Measurements from ENCODE around the gene DNAH10. TPM values are rescaled to one million over a fixed set of nuclear protein-coding genes. Genes with fewer than 3 reads are reported as not detected.

Gene DNAH10
- polyA plus RNA-seq, 2 of the 4 experiments (the other 2 are of a cell fraction): 0.14 to 0.39 TPM

DNA sequence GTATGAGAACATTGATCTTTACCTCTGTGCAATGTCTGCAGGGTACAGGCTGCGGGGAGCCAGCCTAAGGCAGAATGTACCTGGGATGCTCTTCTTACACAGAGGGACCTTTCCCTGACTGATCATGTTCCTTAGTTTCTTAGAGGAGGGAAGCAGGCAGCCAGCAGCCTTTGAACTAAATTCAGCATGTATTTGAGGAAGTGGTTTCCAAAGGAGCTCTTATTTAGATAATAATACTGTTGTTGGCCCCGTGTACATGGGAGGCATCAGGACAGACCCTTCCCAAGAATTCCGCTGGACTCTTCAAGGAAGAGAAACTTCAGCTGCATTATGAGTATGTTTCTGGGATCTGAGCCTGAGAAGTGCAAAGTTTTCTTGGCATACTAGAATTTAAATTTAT is 111.7 kb downstream of the DNAH10 start:
- CTCF ChIA-PET: interaction anchor here (1.5 kb wide), 1 partner anchor 27 kb away, joined by 3 read pairs; no protein-coding TSS in a partner anchor
- no peak for FAIRE-seq
- H3K9me3 ChIP-seq: 0 out of 3 replicates have a peak, but pooled peaks cover 2% of the 10 kb centered on the region
- 21% methylated on average over 3 of the region's 3 CpGs for WGBS (ENCODE audit: missing lambda C conversion rate)
- no peak for ATAC-seq
- no peak overlapping the region for H3K27ac ChIP-seq
- no peak for DNase-seq (ENCODE audit: low read depth in 1 of 2, low spot score in 1 of 2)
- TF ChIP-seq, protein P1, sequence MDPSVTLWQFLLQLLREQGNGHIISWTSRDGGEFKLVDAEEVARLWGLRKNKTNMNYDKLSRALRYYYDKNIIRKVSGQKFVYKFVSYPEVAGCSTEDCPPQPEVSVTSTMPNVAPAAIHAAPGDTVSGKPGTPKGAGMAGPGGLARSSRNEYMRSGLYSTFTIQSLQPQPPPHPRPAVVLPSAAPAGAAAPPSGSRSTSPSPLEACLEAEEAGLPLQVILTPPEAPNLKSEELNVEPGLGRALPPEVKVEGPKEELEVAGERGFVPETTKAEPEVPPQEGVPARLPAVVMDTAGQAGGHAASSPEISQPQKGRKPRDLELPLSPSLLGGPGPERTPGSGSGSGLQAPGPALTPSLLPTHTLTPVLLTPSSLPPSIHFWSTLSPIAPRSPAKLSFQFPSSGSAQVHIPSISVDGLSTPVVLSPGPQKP (IDR thresholded peaks at IDR 0.05; ENCODE audit: low read depth, low read length): no peak
- TF ChIP-seq HOXB5 (CRISPR knock-in tag; IDR thresholded peaks at IDR 0.05): no peak
- no peak for TF ChIP-seq RFX5 (IDR thresholded peaks at IDR 0.05)
- no peak for TF ChIP-seq MAFK (IDR thresholded peaks at IDR 0.05; ENCODE audit: partially characterized antibody)
- no peak for TF ChIP-seq POLR2A (IDR thresholded peaks at IDR 0.05; ENCODE audit: low read length)
- TF ChIP-seq, protein P2, sequence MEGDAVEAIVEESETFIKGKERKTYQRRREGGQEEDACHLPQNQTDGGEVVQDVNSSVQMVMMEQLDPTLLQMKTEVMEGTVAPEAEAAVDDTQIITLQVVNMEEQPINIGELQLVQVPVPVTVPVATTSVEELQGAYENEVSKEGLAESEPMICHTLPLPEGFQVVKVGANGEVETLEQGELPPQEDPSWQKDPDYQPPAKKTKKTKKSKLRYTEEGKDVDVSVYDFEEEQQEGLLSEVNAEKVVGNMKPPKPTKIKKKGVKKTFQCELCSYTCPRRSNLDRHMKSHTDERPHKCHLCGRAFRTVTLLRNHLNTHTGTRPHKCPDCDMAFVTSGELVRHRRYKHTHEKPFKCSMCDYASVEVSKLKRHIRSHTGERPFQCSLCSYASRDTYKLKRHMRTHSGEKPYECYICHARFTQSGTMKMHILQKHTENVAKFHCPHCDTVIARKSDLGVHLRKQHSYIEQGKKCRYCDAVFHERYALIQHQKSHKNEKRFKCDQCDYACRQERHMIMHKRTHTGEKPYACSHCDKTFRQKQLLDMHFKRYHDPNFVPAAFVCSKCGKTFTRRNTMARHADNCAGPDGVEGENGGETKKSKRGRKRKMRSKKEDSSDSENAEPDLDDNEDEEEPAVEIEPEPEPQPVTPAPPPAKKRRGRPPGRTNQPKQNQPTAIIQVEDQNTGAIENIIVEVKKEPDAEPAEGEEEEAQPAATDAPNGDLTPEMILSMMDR (IDR thresholded peaks at IDR 0.05): no peak
- H3K4me3 ChIP-seq: no peak overlapping the region
- no peak overlapping the region for H3K4me2 ChIP-seq
- no peaks in the 10 kb centered on the region for H3K4me1 ChIP-seq
- POLR2A ChIA-PET: no interaction called here

DNA sequence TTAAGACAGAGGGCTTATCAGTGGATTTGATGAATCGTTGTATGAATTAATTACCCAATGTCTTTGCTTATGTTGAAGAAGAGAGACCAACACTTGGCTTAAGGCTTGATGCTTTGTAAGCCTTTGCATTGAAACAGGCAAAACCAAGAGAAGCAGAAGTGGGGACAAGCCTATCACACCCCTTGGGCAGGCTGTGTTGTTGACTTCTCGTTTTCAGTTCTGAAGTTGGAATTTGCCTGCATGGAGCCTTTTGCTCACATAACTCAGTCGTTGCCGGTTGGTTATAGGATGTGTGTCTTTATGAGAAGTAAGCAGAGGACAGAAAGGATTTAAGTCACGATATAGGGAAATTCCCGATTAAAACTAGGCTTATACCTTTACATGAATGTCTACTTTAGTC is 115.9 kb downstream of the DNAH10 start:
- no peaks in the 10 kb centered on the region for H3K9me3 ChIP-seq
- ATAC-seq: no peak
- no peak overlapping the region for H3K4me3 ChIP-seq
- CTCF ChIA-PET: interaction anchor here (1.0 to 2.6 kb wide), 3 partner anchors 27 to 902 kb away, joined by 3 to 8 read pairs (median 3); no protein-coding TSS in a partner anchor
- peak; percentile 23 for FAIRE-seq
- H3K4me1 ChIP-seq: no peaks in the 10 kb centered on the region
- DNase-seq (ENCODE audit: low read depth in 1 of 2, low spot score in 1 of 2): no peak
- 46% methylated on average over 6 of the region's 6 CpGs for WGBS (ENCODE audit: missing lambda C conversion rate)
- TF ChIP-seq, protein P3, sequence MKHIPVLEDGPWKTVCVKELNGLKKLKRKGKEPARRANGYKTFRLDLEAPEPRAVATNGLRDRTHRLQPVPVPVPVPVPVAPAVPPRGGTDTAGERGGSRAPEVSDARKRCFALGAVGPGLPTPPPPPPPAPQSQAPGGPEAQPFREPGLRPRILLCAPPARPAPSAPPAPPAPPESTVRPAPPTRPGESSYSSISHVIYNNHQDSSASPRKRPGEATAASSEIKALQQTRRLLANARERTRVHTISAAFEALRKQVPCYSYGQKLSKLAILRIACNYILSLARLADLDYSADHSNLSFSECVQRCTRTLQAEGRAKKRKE (CRISPR knock-in tag; IDR thresholded peaks at IDR 0.05; ENCODE audit: low read depth): no peak
- TF ChIP-seq HOXA7 (CRISPR knock-in tag; IDR thresholded peaks at IDR 0.05): no peak
- TF ChIP-seq CBX8 (IDR thresholded peaks at IDR 0.05): no peak
- no peak for TF ChIP-seq ZFP36 (IDR thresholded peaks at IDR 0.05; ENCODE audit: borderline replicate concordance, partially characterized antibody)
- no peak for TF ChIP-seq RARB (CRISPR knock-in tag; IDR thresholded peaks at IDR 0.05)
- no peak for TF ChIP-seq BHLHE40 (IDR thresholded peaks at IDR 0.05; ENCODE audit: low read depth, low read length)
- TF ChIP-seq, protein P4, sequence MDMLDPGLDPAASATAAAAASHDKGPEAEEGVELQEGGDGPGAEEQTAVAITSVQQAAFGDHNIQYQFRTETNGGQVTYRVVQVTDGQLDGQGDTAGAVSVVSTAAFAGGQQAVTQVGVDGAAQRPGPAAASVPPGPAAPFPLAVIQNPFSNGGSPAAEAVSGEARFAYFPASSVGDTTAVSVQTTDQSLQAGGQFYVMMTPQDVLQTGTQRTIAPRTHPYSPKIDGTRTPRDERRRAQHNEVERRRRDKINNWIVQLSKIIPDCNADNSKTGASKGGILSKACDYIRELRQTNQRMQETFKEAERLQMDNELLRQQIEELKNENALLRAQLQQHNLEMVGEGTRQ (IDR thresholded peaks at IDR 0.05): no peak
- no peak overlapping the region for H3K4me2 ChIP-seq
- POLR2A ChIA-PET: no interaction called here
- H3K27ac ChIP-seq: no peak overlapping the region

DNA sequence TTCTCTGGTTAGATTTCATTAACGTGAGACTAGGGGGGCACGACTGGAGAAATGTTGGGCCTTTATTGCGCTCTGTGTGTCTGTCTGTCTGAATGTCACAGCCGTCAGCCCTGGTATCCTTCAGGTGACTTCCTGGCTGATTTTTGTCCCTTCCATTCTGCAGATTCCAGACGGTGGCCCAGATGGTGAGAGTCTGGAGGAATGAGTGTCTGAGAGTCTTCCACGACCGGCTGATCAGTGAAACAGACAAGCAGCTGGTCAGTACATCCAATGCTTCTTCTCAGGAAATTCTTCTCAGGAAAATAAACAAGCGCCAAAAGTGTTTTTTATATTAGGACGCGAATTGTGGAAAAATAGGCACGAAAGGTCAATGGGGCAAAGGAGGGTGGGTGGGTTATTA is 117.0 kb downstream of the DNAH10 start:
- 41% methylated on average over 11 of the region's 11 CpGs for WGBS (ENCODE audit: missing lambda C conversion rate)
- no peak for DNase-seq (ENCODE audit: low read depth in 1 of 2, low spot score in 1 of 2)
- Histone ChIP-seq H3K4me3 (no peak overlapping the region), H3K9me3 (peaks cover under 1% of the 10 kb centered on the region; the same call in 2 of the 3 replicates), H3K4me1 (no peaks in the 10 kb centered on the region), H3K4me2 (no peak overlapping the region), H3K27ac (no peak overlapping the region)
- no peak for FAIRE-seq
- ChIA-PET POLR2A (no interaction called here), CTCF (interaction anchor here (0.8 to 1.0 kb wide), 3 partner anchors 27 to 901 kb away, joined by 3 to 5 read pairs (median 3); no protein-coding TSS in a partner anchor)
- TF ChIP-seq SREBF2 (IDR thresholded peaks at IDR 0.05) (no peak), PHF8 (IDR thresholded peaks at IDR 0.05; ENCODE audit: borderline replicate concordance, low read depth) (no peak), ZC3H11A (IDR thresholded peaks at IDR 0.05) (no peak), NPAS2 (CRISPR knock-in tag; IDR thresholded peaks at IDR 0.05; ENCODE audit: borderline replicate concordance) (no peak), MYC (IDR thresholded peaks at IDR 0.05; ENCODE audit: borderline replicate concordance, low read length) (no peak), RFX5 (IDR thresholded peaks at IDR 0.05) (no peak), KDM1A (IDR thresholded peaks at IDR 0.05; ENCODE audit: low read depth) (no peak), POLR2AphosphoS2 (conservative IDR thresholded peaks at IDR 0.05; ENCODE audit: low read length) (no peak), CBX8 (IDR thresholded peaks at IDR 0.05) (no peak), BHLHE40 (IDR thresholded peaks at IDR 0.05; ENCODE audit: low read depth, low read length) (no peak)
- TF ChIP-seq, protein P1 (IDR thresholded peaks at IDR 0.05; ENCODE audit: low read depth, low read length): no peak
- TF ChIP-seq, protein P5, sequence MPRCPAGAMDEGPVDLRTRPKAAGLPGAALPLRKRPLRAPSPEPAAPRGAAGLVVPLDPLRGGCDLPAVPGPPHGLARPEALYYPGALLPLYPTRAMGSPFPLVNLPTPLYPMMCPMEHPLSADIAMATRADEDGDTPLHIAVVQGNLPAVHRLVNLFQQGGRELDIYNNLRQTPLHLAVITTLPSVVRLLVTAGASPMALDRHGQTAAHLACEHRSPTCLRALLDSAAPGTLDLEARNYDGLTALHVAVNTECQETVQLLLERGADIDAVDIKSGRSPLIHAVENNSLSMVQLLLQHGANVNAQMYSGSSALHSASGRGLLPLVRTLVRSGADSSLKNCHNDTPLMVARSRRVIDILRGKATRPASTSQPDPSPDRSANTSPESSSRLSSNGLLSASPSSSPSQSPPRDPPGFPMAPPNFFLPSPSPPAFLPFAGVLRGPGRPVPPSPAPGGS (IDR thresholded peaks at IDR 0.05): no peak
- ATAC-seq: no peak
